ENCODE measurements around the gene COLEC12.

The COLEC12 gene

DNA sequence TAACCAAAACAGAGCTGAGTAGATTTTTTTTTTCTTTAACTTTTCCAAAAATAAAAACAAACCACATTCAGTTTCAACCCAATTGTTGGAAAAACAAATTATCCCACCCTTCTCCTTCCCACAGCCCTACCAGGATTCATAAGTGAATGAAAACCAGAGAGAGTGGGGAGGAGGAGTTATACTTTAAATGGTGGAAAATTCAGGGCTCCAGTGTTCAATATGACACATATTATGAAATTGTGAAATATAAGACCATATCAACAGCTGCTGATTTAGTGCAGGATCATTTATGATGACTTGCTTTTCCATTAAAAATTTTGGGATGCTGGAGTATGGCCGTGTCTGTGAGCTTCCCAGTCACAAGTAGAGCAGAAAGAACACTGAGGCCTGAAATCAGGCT lies 26.7 kb downstream of the COLEC12 start:
- DNase-seq: no peak

DNA sequence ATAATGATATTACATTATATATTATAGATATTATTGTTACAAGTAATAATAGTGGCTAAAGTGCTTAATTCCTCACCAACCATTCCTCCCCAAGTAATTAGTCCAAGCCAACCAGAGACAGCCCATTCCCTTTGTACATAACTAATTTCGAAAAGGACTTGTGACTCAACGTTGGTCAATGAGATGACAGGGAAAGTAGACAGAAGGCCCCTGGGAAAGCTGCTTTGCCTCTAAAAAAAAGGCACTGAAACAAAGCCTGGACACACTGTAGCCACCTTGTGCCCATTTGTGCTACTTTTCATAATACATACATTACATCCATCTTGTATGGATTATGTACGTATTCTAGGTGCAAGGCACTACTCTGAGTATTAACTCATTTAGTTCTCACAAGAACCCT lies 28.8 kb downstream of the COLEC12 start:
- DNase-seq: no peak

GRCh38 chr18:470661-471501 lies 29.6 kb downstream of the COLEC12 start:
- DNase-seq: no peak

GRCh38 chr18:468955-469790 lies 31.3 kb downstream of the COLEC12 start:
- no peak for DNase-seq

DNA sequence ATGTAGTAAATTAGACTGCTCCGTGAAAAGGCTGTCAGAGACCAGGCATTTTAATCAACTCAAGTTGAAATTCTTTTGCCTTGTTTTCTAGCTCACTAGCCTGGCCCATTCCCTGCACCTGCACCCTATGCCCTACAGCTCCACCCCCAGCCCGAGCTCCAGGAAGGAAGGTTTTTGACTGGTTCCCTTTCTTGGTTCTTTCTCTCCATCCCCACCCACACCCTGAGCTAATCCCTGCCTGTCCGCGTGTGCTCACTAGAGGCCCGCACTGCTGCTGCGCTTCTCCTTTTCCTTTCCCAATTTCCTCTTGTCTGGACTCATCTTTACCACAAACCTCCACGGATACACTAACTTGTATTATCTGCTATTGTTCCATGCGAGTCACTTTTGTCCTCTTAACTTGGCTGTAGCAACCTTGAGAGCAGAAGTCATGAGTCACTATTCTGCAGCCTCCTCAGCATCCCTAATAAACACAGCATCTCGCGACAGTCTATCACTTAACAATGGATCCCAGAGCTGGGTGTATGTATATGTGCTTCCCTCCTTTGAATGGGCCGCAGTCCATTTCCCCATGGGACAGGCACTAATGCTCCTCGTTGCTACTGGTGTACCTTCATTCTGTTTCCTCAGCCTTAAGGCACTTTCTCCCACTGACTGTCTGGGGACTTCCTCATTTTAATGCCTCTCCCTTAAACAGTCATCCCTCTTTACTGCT lies 36.5 kb downstream of the COLEC12 start:
- no peak for DNase-seq

- no peak for DNase-seq
Measured at GRCh38 chr18:463403-463802, 37.1 kb downstream of the COLEC12 start.

- no peak for DNase-seq
Measured at GRCh38 chr18:461762-462161, 38.7 kb downstream of the COLEC12 start.

GRCh38 chr18:460791-461190 lies 39.7 kb downstream of the COLEC12 start:
- no peak for DNase-seq

GRCh38 chr18:459814-460593 lies 40.5 kb downstream of the COLEC12 start:
- DNase-seq: no peak

GRCh38 chr18:457521-458412 lies 42.7 kb downstream of the COLEC12 start:
- DNase-seq: no peak

DNA sequence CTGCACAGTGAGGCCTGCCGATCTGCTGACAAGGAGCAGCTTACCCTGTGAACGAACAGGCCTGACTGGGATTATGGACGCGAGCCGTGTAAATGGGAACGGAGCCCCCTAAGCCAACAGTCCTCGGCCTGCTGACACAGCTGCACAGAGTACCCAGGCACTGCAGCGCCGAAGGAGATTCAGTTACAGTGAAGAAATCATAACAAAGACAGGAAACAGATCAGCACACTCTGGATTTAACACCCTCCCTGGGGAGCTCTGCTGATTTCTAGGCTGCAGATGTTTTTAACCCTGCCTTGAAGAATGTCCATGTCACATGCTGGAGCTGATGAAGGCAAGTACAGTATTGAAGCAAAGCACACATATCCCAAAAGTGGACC lies 43.4 kb downstream of the COLEC12 start:
- no peak for DNase-seq

GRCh38 chr18:456361-457139 lies 44.0 kb downstream of the COLEC12 start:
- no peak for DNase-seq

GRCh38 chr18:453400-453799 lies 47.1 kb downstream of the COLEC12 start:
- DNase-seq: no peak

- DNase-seq: no peak
Measured at GRCh38 chr18:452816-453215, 47.7 kb downstream of the COLEC12 start.

- no peak for DNase-seq
Measured at GRCh38 chr18:449374-449773, 51.1 kb downstream of the COLEC12 start.

- DNase-seq: no peak
Measured at GRCh38 chr18:448116-448790, 52.2 kb downstream of the COLEC12 start.

GRCh38 chr18:446941-447560 lies 53.5 kb downstream of the COLEC12 start:
- DNase-seq: no peak

- no peak for DNase-seq
Measured at GRCh38 chr18:445055-445454, 55.4 kb downstream of the COLEC12 start.

GRCh38 chr18:438571-438970 lies 61.9 kb downstream of the COLEC12 start:
- DNase-seq: no peak

GRCh38 chr18:435940-436339 lies 64.6 kb downstream of the COLEC12 start:
- no peak for DNase-seq
